ENCODE results near the gene TMEM63C. TPM values are rescaled to one million over a fixed set of nuclear protein-coding genes. Genes with fewer than 3 reads are reported as not detected.

TMEM63C gene
- total RNA-seq, 4 donors from 2014 or later: 0.98 to 1.9 TPM; not detected in 2

DNA sequence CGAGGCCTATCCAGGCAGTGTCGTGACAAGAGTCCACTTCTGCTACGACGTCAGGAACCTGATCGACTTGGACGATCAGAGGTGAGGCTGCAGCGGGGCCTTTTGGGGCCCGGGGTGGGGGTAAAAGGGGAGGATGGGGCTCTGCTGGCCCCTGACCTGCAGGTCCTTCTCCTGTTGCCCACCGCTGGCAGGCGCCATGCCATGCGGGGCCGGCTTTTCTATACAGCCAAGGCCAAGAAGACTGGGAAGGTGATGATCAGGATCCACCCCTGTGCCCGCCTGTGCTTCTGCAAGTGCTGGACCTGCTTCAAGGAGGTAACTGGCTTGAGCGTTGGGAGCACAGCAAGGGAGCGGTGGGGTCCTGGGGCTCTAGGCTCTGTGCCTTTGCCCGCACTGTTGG lies 57.8 kb downstream of the TMEM63C start:
- intact Hi-C loops (cut with DNase I; ENCODE audit: low total_unique reads): no loop called here

DNA sequence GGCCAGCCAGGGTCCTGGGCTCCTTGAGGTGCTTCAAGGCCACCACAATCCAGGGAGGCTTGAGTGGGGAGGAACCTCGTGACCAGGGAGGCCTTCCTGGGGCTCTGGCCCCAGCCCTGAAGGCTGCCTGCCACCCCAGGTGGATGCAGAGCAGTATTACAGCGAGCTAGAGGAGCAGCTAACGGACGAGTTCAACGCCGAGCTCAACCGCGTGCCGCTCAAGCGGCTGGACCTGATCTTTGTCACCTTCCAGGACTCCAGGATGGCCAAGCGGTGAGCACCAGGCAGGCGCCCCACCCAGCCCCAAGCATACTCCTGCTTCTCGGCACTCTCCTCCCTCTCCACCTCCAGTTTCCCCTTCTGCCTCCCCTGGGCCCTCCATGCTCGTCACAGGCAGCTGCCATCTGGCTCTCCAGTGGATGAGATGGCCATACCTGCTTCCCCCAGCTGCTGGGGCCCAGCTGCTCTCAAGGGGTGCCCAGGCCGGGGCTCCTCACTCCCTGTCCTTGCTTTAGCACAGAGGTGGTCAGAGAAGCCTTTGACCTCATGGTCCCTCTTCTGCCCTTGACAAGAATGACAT lies 58.8 kb downstream of the TMEM63C start:
- DNase-seq: no peak
- H3K27me3 ChIP-seq: no peaks in the 10 kb centered on the region
- no peaks in the 10 kb centered on the region for H3K4me1 ChIP-seq
- intact Hi-C loops (cut with DNase I; ENCODE audit: low total_unique reads): no loop called here
- H3K27ac ChIP-seq: no peak overlapping the region
- TF ChIP-seq POLR2A (IDR thresholded peaks at IDR 0.05): no peak
- TF ChIP-seq, protein P1, sequence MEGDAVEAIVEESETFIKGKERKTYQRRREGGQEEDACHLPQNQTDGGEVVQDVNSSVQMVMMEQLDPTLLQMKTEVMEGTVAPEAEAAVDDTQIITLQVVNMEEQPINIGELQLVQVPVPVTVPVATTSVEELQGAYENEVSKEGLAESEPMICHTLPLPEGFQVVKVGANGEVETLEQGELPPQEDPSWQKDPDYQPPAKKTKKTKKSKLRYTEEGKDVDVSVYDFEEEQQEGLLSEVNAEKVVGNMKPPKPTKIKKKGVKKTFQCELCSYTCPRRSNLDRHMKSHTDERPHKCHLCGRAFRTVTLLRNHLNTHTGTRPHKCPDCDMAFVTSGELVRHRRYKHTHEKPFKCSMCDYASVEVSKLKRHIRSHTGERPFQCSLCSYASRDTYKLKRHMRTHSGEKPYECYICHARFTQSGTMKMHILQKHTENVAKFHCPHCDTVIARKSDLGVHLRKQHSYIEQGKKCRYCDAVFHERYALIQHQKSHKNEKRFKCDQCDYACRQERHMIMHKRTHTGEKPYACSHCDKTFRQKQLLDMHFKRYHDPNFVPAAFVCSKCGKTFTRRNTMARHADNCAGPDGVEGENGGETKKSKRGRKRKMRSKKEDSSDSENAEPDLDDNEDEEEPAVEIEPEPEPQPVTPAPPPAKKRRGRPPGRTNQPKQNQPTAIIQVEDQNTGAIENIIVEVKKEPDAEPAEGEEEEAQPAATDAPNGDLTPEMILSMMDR (IDR thresholded peaks at IDR 0.05): no peak
- H3K4me3 ChIP-seq: no peak overlapping the region
- no peaks in the 10 kb centered on the region for H3K36me3 ChIP-seq
- H3K9me3 ChIP-seq: no peaks in the 10 kb centered on the region

More for the DNA sequence above, 57.8 kb downstream of the TMEM63C start:
- H3K27me3 ChIP-seq: no peaks in the 10 kb centered on the region
- H3K36me3 ChIP-seq: no peaks in the 10 kb centered on the region
- H3K4me3 ChIP-seq: no peak overlapping the region
- no peaks in the 10 kb centered on the region for H3K9me3 ChIP-seq
- TF ChIP-seq, protein P1 (IDR thresholded peaks at IDR 0.05): no peak
- TF ChIP-seq POLR2A (IDR thresholded peaks at IDR 0.05): no peak
- no peak overlapping the region for H3K27ac ChIP-seq
- no peaks in the 10 kb centered on the region for H3K4me1 ChIP-seq
- no peak for DNase-seq

GRCh38 chr14:77241955-77242354 lies 60.4 kb downstream of the TMEM63C start:
- no peak for TF ChIP-seq POLR2A (IDR thresholded peaks at IDR 0.05)
- TF ChIP-seq, protein P1 (IDR thresholded peaks at IDR 0.05): no peak
- H3K27me3 ChIP-seq: no peaks in the 10 kb centered on the region
- intact Hi-C loops (cut with DNase I; ENCODE audit: low total_unique reads): no loop called here

DNA sequence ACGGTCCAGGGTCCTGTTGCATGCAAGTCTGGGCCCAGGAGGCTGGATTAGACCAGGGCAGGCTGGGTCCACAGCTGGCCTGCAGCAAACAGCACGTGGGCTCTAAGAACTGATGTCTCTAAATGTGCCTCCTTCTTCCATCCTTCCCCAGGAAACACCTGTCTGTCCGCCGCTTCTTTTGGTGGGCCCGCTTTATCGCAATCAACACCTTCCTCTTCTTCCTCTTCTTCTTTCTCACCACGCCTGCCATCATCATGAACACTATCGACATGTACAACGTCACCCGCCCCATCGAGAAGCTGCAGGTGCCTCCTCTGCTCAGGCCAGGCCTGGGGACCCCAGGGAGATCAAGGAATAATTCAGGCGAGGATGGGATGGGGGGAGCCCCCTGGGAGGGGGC lies 61.2 kb downstream of the TMEM63C start:
- DNase-seq: no peak
- Histone ChIP-seq H3K4me3 (no peak overlapping the region), H3K27me3 (no peaks in the 10 kb centered on the region), H3K36me3 (no peaks in the 10 kb centered on the region), H3K4me1 (no peaks in the 10 kb centered on the region), H3K27ac (no peak overlapping the region), H3K9me3 (no peaks in the 10 kb centered on the region)
- intact Hi-C loops (cut with DNase I; ENCODE audit: low total_unique reads): no loop called here
- TF ChIP-seq, protein P1 (IDR thresholded peaks at IDR 0.05): no peak

More at GRCh38 chr14:77241955-77242354, 60.4 kb downstream of the TMEM63C start:
- no peaks in the 10 kb centered on the region for H3K9me3 ChIP-seq
- DNase-seq: no peak
- no peaks in the 10 kb centered on the region for H3K4me1 ChIP-seq
- no peak overlapping the region for H3K4me3 ChIP-seq
- no peak overlapping the region for H3K27ac ChIP-seq
- H3K36me3 ChIP-seq: no peaks in the 10 kb centered on the region

DNA sequence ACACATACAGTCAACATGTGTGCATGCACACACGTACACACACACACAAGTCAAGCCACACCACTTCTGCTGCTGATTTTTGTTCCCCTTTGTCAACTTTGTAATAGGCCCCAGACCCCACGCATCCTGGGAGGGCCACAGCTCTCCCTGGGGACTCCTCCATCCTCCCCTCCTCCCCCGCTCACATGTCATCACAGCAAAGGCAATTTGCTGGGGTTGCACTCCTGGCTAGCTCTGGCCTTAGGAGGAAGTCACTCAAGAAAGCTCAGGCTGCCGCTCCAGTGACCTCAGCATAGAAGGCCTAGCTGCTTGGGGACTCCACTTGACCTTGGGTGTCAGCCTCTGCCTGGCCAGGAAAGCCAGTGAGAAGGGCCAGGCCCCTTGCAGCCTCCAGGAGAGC lies 62.3 kb downstream of the TMEM63C start:
- Histone ChIP-seq H3K9me3 (no peaks in the 10 kb centered on the region), H3K27ac (no peak overlapping the region), H3K4me3 (no peak overlapping the region), H3K4me1 (no peaks in the 10 kb centered on the region), H3K27me3 (no peaks in the 10 kb centered on the region), H3K36me3 (no peaks in the 10 kb centered on the region)
- no peak for DNase-seq
- TF ChIP-seq, protein P1 (IDR thresholded peaks at IDR 0.05): no peak
- TF ChIP-seq POLR2A (IDR thresholded peaks at IDR 0.05): no peak
- intact Hi-C loops (cut with DNase I; ENCODE audit: low total_unique reads): no loop called here
